GM12801 (cell line): Measurements from ENCODE around the gene PEPD.

Source experiments
- CTCF ChIP-seq: IDR thresholded peaks from one replicate; pipeline ENCODE4 v1.5.1; 2011; ENCODE audit warnings: control low read depth; ENCODE audit not compliant: insufficient read length; ENCODE audit errors: extremely low read depth

PEPD gene

GRCh38 chr19:33527125-33527524, 5.5 kb upstream of the PEPD start:
- no peak for TF ChIP-seq CTCF

GRCh38 chr19:33524024-33524664, 2.6 kb upstream of the PEPD start:
- no peak for TF ChIP-seq CTCF

GRCh38 chr19:33523167-33523566, 1.6 kb upstream of the PEPD start:
- TF ChIP-seq CTCF, result no peak

- TF ChIP-seq CTCF, result no peak
Observed at GRCh38 chr19:33522371-33522662, 726 bp upstream of the PEPD start.

- TF ChIP-seq CTCF, result no peak
Observed at GRCh38 chr19:33520844-33521479, 629 bp downstream of the PEPD start.

GRCh38 chr19:33520048-33520643, 1.4 kb downstream of the PEPD start:
- TF ChIP-seq CTCF, result no peak

- no peak for TF ChIP-seq CTCF
Observed at GRCh38 chr19:33519416-33519815, 2.2 kb downstream of the PEPD start.
